HepG2 (cell line): ENCODE data around the gene NFXL1. TPM values are rescaled to one million over a fixed set of nuclear protein-coding genes. Genes with fewer than 3 reads are reported as not detected.

Source experiments
- ATAC-seq: fragments of 200-7000 bp; cut with Tn5 transposase; 3 replicates; pipeline ENCODE4 v1.9.1; 2020; ENCODE audit warnings: mild to moderate bottlenecking, moderate library complexity
- BruUV-seq: library from RNA; stranded (reverse); fragments of 400-500 nt; replicated peaks from 2 replicates; lab custom pipeline; 2021; lab: Mats Ljungman, UMichigan
- CTCF ChIA-PET: fragments of 300-600 bp; formaldehyde crosslinking; extraction: SDS; loops from one replicate; lab custom pipeline; 2021; ENCODE audit warnings: low total read pairs, inconsistent platforms, low intra/inter-chr PET ratio; lab: Yijun Ruan, JAX
- POLR2A ChIA-PET: fragments of 350-600 bp; sonication (Branson Sonifier 250); formaldehyde crosslinking; loops from one replicate; lab custom pipeline; 2020; ENCODE audit warnings: antibody characterized with exemption, inconsistent platforms; lab: Yijun Ruan, JAX
- DNase-seq: peaks from one replicate; pipeline ENCODE4 v3.0.0-alpha.2; 2015; ENCODE audit warnings: low spot score
- FAIRE-seq: peaks from 3 replicates; lab custom pipeline; 2011; peaks lifted over from hg19 to GRCh38; lab: Jason Lieb, UNC
- H2AFZ ChIP-seq: one replicate; pipeline ENCODE4 v1.6.1; 2011; ENCODE audit warnings: low read length, inconsistent platforms
- H3K27ac ChIP-seq: fragments of 300-600 bp; 3 replicates; pipeline ENCODE4 v1.8.0; 2011; ENCODE audit warnings: mixed run types, mild to moderate bottlenecking, mixed read lengths, low read length, inconsistent platforms; ENCODE audit not compliant: insufficient read depth; ENCODE audit errors: extremely low read length
- H3K27me3 ChIP-seq, 2 experiments: fragments of 200-600 bp in 1 of 2; 2 replicates in 1 of 2; 3 replicates in 1 of 2; pipeline versions ENCODE4 v1.6.0 to v1.8.0; 2011; ENCODE audit warnings: low read length in 2 of 2, mild to moderate bottlenecking in 2 of 2, moderate library complexity in 2 of 2, inconsistent platforms in 1 of 2; ENCODE audit not compliant: insufficient read depth in 2 of 2, control insufficient read depth in 1 of 2
- H3K36me3 ChIP-seq, 2 experiments: fragments of 200-600 bp in 1 of 2; replicated peaks in 1 of 2; 2 replicates in 1 of 2; 3 replicates in 1 of 2; pipeline versions ENCODE4 v1.5.1 to v1.8.0; 2011; ENCODE audit warnings: low read length in 2 of 2, inconsistent platforms in 1 of 2; ENCODE audit not compliant: insufficient read depth in 2 of 2, control insufficient read depth in 1 of 2
- H3K4me1 ChIP-seq: 2 replicates; pipeline ENCODE4 v1.5.1; 2012; ENCODE audit warnings: low read length, inconsistent platforms; ENCODE audit not compliant: insufficient read depth
- H3K4me2 ChIP-seq: 2 replicates; pipeline ENCODE4 v1.6.0; 2011; ENCODE audit warnings: low read depth, low read length, inconsistent platforms
- H3K4me3 ChIP-seq, 3 experiments: fragments of 200-600 bp in 1 of 3; sonication (generic), shearing (Covaris generic) in 1 of 3; replicated peaks in 1 of 3; 2 replicates each; pipeline ENCODE4 v1.5.1; 2011 to 2016; ENCODE audit warnings: low read length in 3 of 3, inconsistent platforms in 2 of 3, low read depth in 2 of 3, mild to moderate bottlenecking in 2 of 3, control low read depth in 1 of 3, mixed read lengths in 1 of 3; ENCODE audit not compliant: insufficient read depth in 1 of 3
- H3K79me2 ChIP-seq: one replicate; pipeline ENCODE4 v1.6.1; 2011; ENCODE audit warnings: low read length, inconsistent platforms; ENCODE audit not compliant: insufficient read depth
- H3K9ac ChIP-seq: 2 replicates; pipeline ENCODE4 v1.6.0; 2011; ENCODE audit warnings: mild to moderate bottlenecking, low read depth, low read length, inconsistent platforms; ENCODE audit not compliant: insufficient read depth
- H3K9me3 ChIP-seq: 2 replicates; pipeline ENCODE4 v1.5.1; 2012; ENCODE audit warnings: mild to moderate bottlenecking, low read length
- H4K20me1 ChIP-seq: 2 replicates; pipeline ENCODE4 v1.6.0; 2011; ENCODE audit warnings: inconsistent platforms, mild to moderate bottlenecking, low read length, moderate library complexity; ENCODE audit not compliant: insufficient read depth
- HES4 ChIP-seq: sonication (generic); formaldehyde crosslinking; IDR thresholded peaks from 2 replicates; pipeline ENCODE4 v1.9.0; 2021; ENCODE audit warnings: mild to moderate bottlenecking, missing genetic modification reagents, borderline replicate concordance
- KLF16 ChIP-seq, 2 experiments: sonication (generic) in 1 of 2; formaldehyde crosslinking in 1 of 2; IDR thresholded peaks; 2 replicates each; pipeline versions ENCODE4 v1.6.1 to v1.8.0; 2016 to 2023; ENCODE audit warnings: missing genetic modification reagents in 2 of 2, missing compliant biosample characterization in 1 of 2
- SATB2 ChIP-seq: sonication (generic); formaldehyde crosslinking; IDR thresholded peaks from 2 replicates; pipeline ENCODE4 v1.5.0; 2020; ENCODE audit warnings: missing genetic modification reagents
- SMAD3 ChIP-seq: sonication (generic); formaldehyde crosslinking; IDR thresholded peaks from 2 replicates; pipeline ENCODE4 v1.4.0; 2020; ENCODE audit warnings: missing genetic modification reagents
- ZFP1 ChIP-seq: IDR thresholded peaks from 2 replicates; pipeline ENCODE4 v1.6.1; 2016
- ZFP62 ChIP-seq: sonication (generic); formaldehyde crosslinking; IDR thresholded peaks from 2 replicates; pipeline ENCODE4 v1.4.0; 2020; ENCODE audit warnings: missing genetic modification reagents
- ZMAT3 ChIP-seq: sonication (generic); formaldehyde crosslinking; conservative IDR thresholded peaks from 2 replicates; pipeline ENCODE4 v1.7.0; 2021; ENCODE audit warnings: missing genetic modification reagents
- ZNF350 ChIP-seq: sonication (generic); formaldehyde crosslinking; IDR thresholded peaks from 2 replicates; pipeline ENCODE4 v1.4.0; 2020; ENCODE audit warnings: mild to moderate bottlenecking, low read depth, missing genetic modification reagents, borderline replicate concordance
- ZNF781 ChIP-seq: sonication (generic); formaldehyde crosslinking; IDR thresholded peaks from 2 replicates; pipeline ENCODE4 v1.5.1; 2020; ENCODE audit warnings: borderline replicate concordance, mild to moderate bottlenecking, missing genetic modification reagents; ENCODE audit errors: not compliant biosample characterization
- WGBS: methylation state at CpG from one replicate; pipeline ENCODE4 v1.1.6; 2017; ENCODE audit warnings: low lambda C conversion rate; 5-methylcytosine and 5-hydroxymethylcytosine counted together
- in situ Hi-C: cut with HindIII; loops from 2 replicates; pipeline ENCODE4 v1.10.0; 2017; ENCODE audit warnings: low pct_unique_long_range_greater_than_20kb; ENCODE audit not compliant: extremely low pct_ligation_motif_present
- intact Hi-C: fragments of 100-400 bp; cut with micrococcal nuclease; formaldehyde crosslinking; loops from one replicate; pipeline ENCODE4 v1.10.0; 2022; ENCODE audit not compliant: unreplicated experiment
- polyA plus RNA-seq, 8 experiments: library from polyadenylated mRNA; depleted of rRNA in 3 of 8; stranded (reverse) in 7 of 8; unstranded in 1 of 8; fragments of >200 nt; fragmentation: Illumina TruSeq in 4 of 8; extraction: Trizol in 4 of 8; gene quantifications; 2 replicates each; pipeline versions ENCODE4 v1.2.1 to v1.2.3, GENCODE V29; 2011 to 2016; ENCODE audit warnings: low read depth in 4 of 8, missing spikeins in 1 of 8, mixed read lengths in 1 of 8; ENCODE audit not compliant: insufficient read depth in 1 of 8
- total RNA-seq, 5 experiments: library from RNA; depleted of rRNA; stranded (reverse); fragments of >200 nt; fragmentation: Illumina TruSeq; extraction: Trizol; gene quantifications; 2 replicates each; pipeline ENCODE4 v1.2.3, GENCODE V29; 2016; ENCODE audit warnings: low read depth in 1 of 5

The NFXL1 gene
- total and polyA plus RNA-seq, 2 of the 13 experiments (the other 11 are each of a cell fraction or from before 2014, with no cell fraction given): 12.0 to 18.6 TPM

DNA sequence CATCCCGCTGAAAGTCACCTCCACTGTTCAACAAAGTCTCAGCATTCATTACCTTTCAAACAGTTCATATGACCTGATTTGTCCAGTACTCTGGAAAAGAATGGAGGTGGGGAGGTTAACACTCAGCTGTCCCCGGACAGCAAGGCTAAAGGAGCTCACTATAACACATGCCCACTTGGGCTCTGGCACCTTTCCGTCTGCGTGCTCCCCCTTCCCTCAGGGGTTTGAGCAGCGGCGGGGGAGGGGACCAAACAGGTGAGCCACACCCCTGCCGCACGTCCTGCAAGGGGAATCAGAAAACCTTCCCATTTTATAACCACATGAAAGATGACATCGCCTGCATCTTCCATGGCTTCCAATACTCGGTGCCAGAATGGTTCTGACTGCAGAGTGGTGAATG, 39.9 kb upstream of the NFXL1 start (continued):
- no peak for TF ChIP-seq ZFP62
- no peak for TF ChIP-seq ZNF350 (CRISPR knock-in tag)
- TF ChIP-seq ZNF781 (CRISPR knock-in tag): no peak
- no peak for TF ChIP-seq KLF16 (CRISPR knock-in tag; IDR thresholded peaks at IDR 0.05)
- no peak for TF ChIP-seq HES4 (CRISPR knock-in tag)

DNA sequence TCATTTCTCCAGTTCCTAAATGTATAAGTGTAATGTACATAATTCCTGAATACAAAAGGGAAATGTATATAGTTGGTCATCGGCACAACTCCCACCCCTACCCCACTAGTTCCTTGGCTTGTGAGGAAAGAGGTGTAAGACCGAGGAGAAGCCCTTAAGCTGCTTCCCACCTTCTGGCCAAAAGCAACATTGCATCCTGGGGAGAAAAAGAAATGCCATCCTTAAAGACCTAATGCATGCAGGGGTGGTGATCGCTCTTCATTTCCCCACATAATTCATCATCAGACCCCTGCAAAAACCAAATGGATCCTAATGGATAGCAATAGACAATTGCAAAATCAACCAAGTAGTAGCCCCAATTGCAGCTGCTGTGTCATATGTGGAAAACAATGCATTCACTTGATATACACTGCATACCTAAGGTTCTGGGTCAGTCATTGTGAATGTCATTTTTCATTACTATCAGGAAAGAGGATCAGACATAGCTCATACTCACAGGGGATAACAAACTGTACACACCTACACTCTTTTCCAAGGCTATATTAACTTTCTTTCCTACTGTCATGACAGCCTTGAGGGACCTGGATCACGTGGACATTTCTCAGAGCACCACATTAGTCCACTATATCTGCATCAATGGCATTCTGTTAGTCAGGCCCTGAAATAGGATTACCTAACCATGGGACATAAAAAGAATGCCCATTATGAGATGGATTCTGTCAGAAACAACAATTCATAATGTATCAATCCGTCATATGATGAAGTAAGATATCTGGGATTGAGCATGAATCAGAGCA, 31.7 kb upstream of the NFXL1 start:
- in situ Hi-C loops (no loop called here), intact Hi-C loops (no loop called here)
- no peak overlapping the region for H2AFZ ChIP-seq
- H3K36me3 ChIP-seq: no peaks in the 10 kb centered on the region
- no peak overlapping the region for H3K27ac ChIP-seq
- BruUV-seq: no TSS peak
- H3K27me3 ChIP-seq: no peaks in the 10 kb centered on the region
- DNase-seq: no peak
- H3K9ac ChIP-seq: no peak overlapping the region
- FAIRE-seq: no peak
- ChIA-PET CTCF (no interaction called here), POLR2A (no interaction called here)
- H3K4me1 ChIP-seq: no peaks in the 10 kb centered on the region
- ATAC-seq: no peak
- H4K20me1 ChIP-seq: no peaks in the 10 kb centered on the region
- TF ChIP-seq SATB2 (CRISPR knock-in tag) (no peak), SMAD3 (CRISPR knock-in tag) (no peak), ZFP1 (no peak), ZMAT3 (CRISPR knock-in tag) (no peak)
- 51% methylated on average over 5 of the region's 5 CpGs for WGBS
- no peaks in the 10 kb centered on the region for H3K9me3 ChIP-seq
- no peaks in the 10 kb centered on the region for H3K79me2 ChIP-seq
- no peak overlapping the region for H3K4me3 ChIP-seq
- no peak overlapping the region for H3K4me2 ChIP-seq
